GM12878 (cell line): ENCODE data around the gene PARP1. TPM values are rescaled to one million over a fixed set of nuclear protein-coding genes. Genes with fewer than 3 reads are reported as not detected.

Source experiments
- ATAC-seq: fragments of 200-7000 bp; cut with Tn5 transposase; 3 replicates; pipeline ENCODE4 v1.9.1; 2020; ENCODE audit warnings: mild to moderate bottlenecking, moderate library complexity
- BruUV-seq: library from RNA; stranded (reverse); fragments of 400-500 nt; replicated peaks from 2 replicates; lab custom pipeline; 2021; lab: Mats Ljungman, UMichigan
- CTCF ChIA-PET: fragments of 300-600 bp; sonication (Branson Sonifier 250); formaldehyde crosslinking; extraction: SDS; loops from one replicate; lab custom pipeline; 2021; ENCODE audit warnings: inconsistent platforms; lab: Yijun Ruan, JAX
- POLR2A ChIA-PET: fragments of 350-600 bp; formaldehyde crosslinking; extraction: SDS; loops from one replicate; lab custom pipeline; 2021; ENCODE audit warnings: inconsistent platforms; lab: Charles Lee
- RAD21 ChIA-PET: fragments of 300-600 bp; sonication (Branson Sonifier 250); formaldehyde crosslinking; loops from one replicate; lab custom pipeline; 2023; ENCODE audit warnings: antibody characterized with exemption; ENCODE audit not compliant: unreplicated experiment; lab: Charles Lee
- SMC1A ChIA-PET: fragments of 300-600 bp; sonication (Branson Sonifier 250); formaldehyde crosslinking; loops from one replicate; lab custom pipeline; 2023; ENCODE audit not compliant: unreplicated experiment, uncharacterized antibody; lab: Charles Lee
- DNase-seq: peaks from one replicate; pipeline ENCODE4 v3.0.0-alpha.2; 2011; ENCODE audit warnings: low read depth, low spot score
- FAIRE-seq: peaks from 3 replicates; lab custom pipeline; 2011; peaks lifted over from hg19 to GRCh38; lab: Jason Lieb, UNC
- H2AFZ ChIP-seq: 2 replicates; pipeline ENCODE4 v1.6.0; 2011; ENCODE audit warnings: low read depth, low read length, control low read depth; ENCODE audit not compliant: control insufficient read depth
- H3K27ac ChIP-seq: 2 replicates; pipeline ENCODE4 v1.5.1; 2011; ENCODE audit warnings: control low read depth; ENCODE audit not compliant: control insufficient read depth, insufficient read depth
- H3K27me3 ChIP-seq, 2 experiments: replicated peaks in 1 of 2; 2 replicates each; pipeline versions ENCODE4 v1.6.0 to v1.6.1; 2011; ENCODE audit warnings: low read length in 1 of 2; ENCODE audit not compliant: control insufficient read depth in 2 of 2, insufficient read depth in 2 of 2
- H3K36me3 ChIP-seq, 2 experiments: 2 replicates each; pipeline ENCODE4 v1.5.1; 2011; ENCODE audit warnings: low read length in 1 of 2; ENCODE audit not compliant: control insufficient read depth in 2 of 2, insufficient read depth in 2 of 2
- H3K4me1 ChIP-seq: 2 replicates; pipeline ENCODE4 v1.6.1; 2011; ENCODE audit warnings: mild to moderate bottlenecking, low read length, moderate library complexity, mixed read lengths; ENCODE audit not compliant: control insufficient read depth, insufficient read depth
- H3K4me2 ChIP-seq: 2 replicates; pipeline ENCODE4 v1.6.0; 2011; ENCODE audit warnings: control low read depth; ENCODE audit not compliant: control insufficient read depth, insufficient read depth
- H3K4me3 ChIP-seq: fragments of 200-600 bp; sonication (generic); 2 replicates; pipeline ENCODE4 v1.5.1; 2016
- H3K79me2 ChIP-seq: 2 replicates; pipeline ENCODE4 v1.6.0; 2011; ENCODE audit warnings: low read length; ENCODE audit not compliant: control insufficient read depth, insufficient read depth
- H3K9ac ChIP-seq: 2 replicates; pipeline ENCODE4 v1.8.0; 2011; ENCODE audit warnings: low read length, control low read depth, mixed read lengths; ENCODE audit not compliant: control insufficient read depth, insufficient read depth
- H3K9me3 ChIP-seq: replicated peaks from 3 replicates; pipeline ENCODE4 v1.5.1; 2011; ENCODE audit warnings: mild to moderate bottlenecking, low read length; ENCODE audit not compliant: control insufficient read depth, insufficient read depth
- H4K20me1 ChIP-seq: 2 replicates; pipeline ENCODE4 v1.6.0; 2011; ENCODE audit not compliant: control insufficient read depth, insufficient read depth
- HDAC2 ChIP-seq: fragments of 200-600 bp; sonication (generic); IDR thresholded peaks from 2 replicates; pipeline ENCODE4 v1.6.1; 2017
- MTA3 ChIP-seq: IDR thresholded peaks from 2 replicates; pipeline ENCODE4 v1.6.1; 2012; ENCODE audit warnings: low read length, inconsistent platforms, borderline replicate concordance
- PAX8 ChIP-seq: fragments of 450-650 bp; IDR thresholded peaks from 2 replicates; pipeline ENCODE4 v1.6.1; 2017; ENCODE audit warnings: mild to moderate bottlenecking, moderate library complexity
- POLR2AphosphoS2 ChIP-seq: IDR thresholded peaks from 2 replicates; pipeline ENCODE4 v1.6.1; 2011; ENCODE audit warnings: low read depth, mild to moderate bottlenecking, low read length, improper control_type of control experiment, moderate library complexity
- RCOR1 ChIP-seq: conservative IDR thresholded peaks from 2 replicates; pipeline ENCODE4 v1.6.1; 2012; ENCODE audit warnings: low read depth, low read length, improper control_type of control experiment
- SUZ12 ChIP-seq: fragments of 200-600 bp; sonication (generic); IDR thresholded peaks from one replicate; pipeline ENCODE4 v1.6.1; 2018; ENCODE audit warnings: antibody characterized with exemption, mild to moderate bottlenecking; ENCODE audit not compliant: unreplicated experiment
- TCF12 ChIP-seq: IDR thresholded peaks from 2 replicates; pipeline ENCODE4 v1.6.1; 2011; ENCODE audit warnings: low read depth, mild to moderate bottlenecking, low read length
- WGBS: methylation state at CpG from one replicate; pipeline ENCODE4 v1.1.6; 2016; ENCODE audit warnings: low lambda C conversion rate; ENCODE audit not compliant: insufficient replicate concordance, insufficient coverage; ENCODE audit errors: missing lambda C conversion rate; 5-methylcytosine and 5-hydroxymethylcytosine counted together
- in situ Hi-C: fragments of 300-500 bp; cut with MboI; formaldehyde crosslinking; loops from 9 replicates; pipeline ENCODE4 v1.14.3; 2018; ENCODE audit warnings: mixed read lengths
- intact Hi-C: fragments of 100-400 bp; cut with micrococcal nuclease; formaldehyde crosslinking; loops from one replicate; pipeline ENCODE4 v1.14.2; 2022; ENCODE audit not compliant: unreplicated experiment
- polyA plus RNA-seq, 11 experiments: library from polyadenylated mRNA; depleted of rRNA in 4 of 11; unstranded in 6 of 11; stranded (reverse) in 5 of 11; fragments of >200 nt; fragmentation: Nextera tagmentation in 4 of 11; fragmentation: Illumina TruSeq in 1 of 11; extraction: Ambion mirVana in 4 of 11; extraction: Trizol in 1 of 11; gene quantifications; 1 replicate in 1 of 11; 2 replicates in 10 of 11; pipeline versions ENCODE4 v1.2.1 to v1.2.3, GENCODE V29; 2011 to 2016; ENCODE audit warnings: inconsistent platforms in 2 of 11, missing spikeins in 2 of 11, low read depth in 1 of 11
- total RNA-seq, 4 experiments: library from RNA; depleted of rRNA in 3 of 4; stranded (reverse); fragments of >200 nt in 3 of 4; fragmentation: Illumina TruSeq in 1 of 4; extraction: Trizol in 1 of 4; gene quantifications; 2 replicates each; pipeline versions ENCODE4 v1.2.1 to v1.2.3, GENCODE V29; 2013 to 2021
- TF ChIP-seq, protein P1 (sequence below): fragments of 450-650 bp; IDR thresholded peaks from 2 replicates; pipeline ENCODE4 v1.6.1; 2017; ENCODE audit warnings: mild to moderate bottlenecking, moderate library complexity
- TF ChIP-seq, protein P2 (sequence below): IDR thresholded peaks from 2 replicates; pipeline ENCODE4 v1.6.1; 2011; ENCODE audit warnings: low read depth, mild to moderate bottlenecking, low read length, moderate library complexity, borderline replicate concordance; ENCODE audit errors: extremely low read depth
- TF ChIP-seq, protein P3 (sequence below): IDR thresholded peaks from 2 replicates; pipeline ENCODE4 v1.6.1; 2012; ENCODE audit warnings: low read depth, low read length, improper control_type of control experiment
- TF ChIP-seq, protein P4 (sequence below): fragments of 450-650 bp; IDR thresholded peaks from 2 replicates; pipeline ENCODE4 v1.6.1; 2017; ENCODE audit warnings: low read depth, mild to moderate bottlenecking, moderate library complexity
- TF ChIP-seq, protein P5 (sequence below): fragments of 150-350 bp; IDR thresholded peaks from 2 replicates; pipeline ENCODE4 v1.6.1; 2016; ENCODE audit warnings: low read depth, low read length

Gene PARP1
- total and polyA plus RNA-seq, 10 of the 15 experiments (the other 5 are each of a cell fraction or from before 2014, with no cell fraction given) = 113 to 287 (median 265) TPM

DNA sequence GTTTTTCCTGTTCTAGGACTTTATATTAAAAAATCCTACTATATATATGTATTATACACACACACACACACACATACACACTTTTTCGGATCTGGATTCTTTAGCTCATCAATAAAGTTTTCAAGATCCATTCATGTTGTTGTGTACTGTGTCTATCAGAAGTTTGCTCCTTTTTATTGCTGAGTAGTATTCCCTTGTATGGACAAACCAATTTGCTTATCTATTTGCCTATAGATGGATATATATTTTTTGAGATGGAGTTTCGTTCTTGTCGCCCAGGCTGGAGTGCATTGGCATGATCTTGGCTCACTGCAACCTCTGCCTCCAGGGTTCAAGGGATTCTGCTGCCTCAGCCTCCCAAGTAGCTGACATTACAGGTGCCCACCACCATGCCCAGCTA, 78.7 kb downstream of the PARP1 start (continued):
- TF ChIP-seq, protein P1, sequence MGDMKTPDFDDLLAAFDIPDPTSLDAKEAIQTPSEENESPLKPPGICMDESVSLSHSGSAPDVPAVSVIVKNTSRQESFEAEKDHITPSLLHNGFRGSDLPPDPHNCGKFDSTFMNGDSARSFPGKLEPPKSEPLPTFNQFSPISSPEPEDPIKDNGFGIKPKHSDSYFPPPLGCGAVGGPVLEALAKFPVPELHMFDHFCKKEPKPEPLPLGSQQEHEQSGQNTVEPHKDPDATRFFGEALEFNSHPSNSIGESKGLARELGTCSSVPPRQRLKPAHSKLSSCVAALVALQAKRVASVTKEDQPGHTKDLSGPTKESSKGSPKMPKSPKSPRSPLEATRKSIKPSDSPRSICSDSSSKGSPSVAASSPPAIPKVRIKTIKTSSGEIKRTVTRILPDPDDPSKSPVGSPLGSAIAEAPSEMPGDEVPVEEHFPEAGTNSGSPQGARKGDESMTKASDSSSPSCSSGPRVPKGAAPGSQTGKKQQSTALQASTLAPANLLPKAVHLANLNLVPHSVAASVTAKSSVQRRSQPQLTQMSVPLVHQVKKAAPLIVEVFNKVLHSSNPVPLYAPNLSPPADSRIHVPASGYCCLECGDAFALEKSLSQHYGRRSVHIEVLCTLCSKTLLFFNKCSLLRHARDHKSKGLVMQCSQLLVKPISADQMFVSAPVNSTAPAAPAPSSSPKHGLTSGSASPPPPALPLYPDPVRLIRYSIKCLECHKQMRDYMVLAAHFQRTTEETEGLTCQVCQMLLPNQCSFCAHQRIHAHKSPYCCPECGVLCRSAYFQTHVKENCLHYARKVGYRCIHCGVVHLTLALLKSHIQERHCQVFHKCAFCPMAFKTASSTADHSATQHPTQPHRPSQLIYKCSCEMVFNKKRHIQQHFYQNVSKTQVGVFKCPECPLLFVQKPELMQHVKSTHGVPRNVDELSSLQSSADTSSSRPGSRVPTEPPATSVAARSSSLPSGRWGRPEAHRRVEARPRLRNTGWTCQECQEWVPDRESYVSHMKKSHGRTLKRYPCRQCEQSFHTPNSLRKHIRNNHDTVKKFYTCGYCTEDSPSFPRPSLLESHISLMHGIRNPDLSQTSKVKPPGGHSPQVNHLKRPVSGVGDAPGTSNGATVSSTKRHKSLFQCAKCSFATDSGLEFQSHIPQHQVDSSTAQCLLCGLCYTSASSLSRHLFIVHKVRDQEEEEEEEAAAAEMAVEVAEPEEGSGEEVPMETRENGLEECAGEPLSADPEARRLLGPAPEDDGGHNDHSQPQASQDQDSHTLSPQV = no peak
- TF ChIP-seq, protein P2, sequence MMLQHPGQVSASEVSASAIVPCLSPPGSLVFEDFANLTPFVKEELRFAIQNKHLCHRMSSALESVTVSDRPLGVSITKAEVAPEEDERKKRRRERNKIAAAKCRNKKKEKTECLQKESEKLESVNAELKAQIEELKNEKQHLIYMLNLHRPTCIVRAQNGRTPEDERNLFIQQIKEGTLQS = no peak
- TF ChIP-seq, all 136 proteins: peak for 0

DNA sequence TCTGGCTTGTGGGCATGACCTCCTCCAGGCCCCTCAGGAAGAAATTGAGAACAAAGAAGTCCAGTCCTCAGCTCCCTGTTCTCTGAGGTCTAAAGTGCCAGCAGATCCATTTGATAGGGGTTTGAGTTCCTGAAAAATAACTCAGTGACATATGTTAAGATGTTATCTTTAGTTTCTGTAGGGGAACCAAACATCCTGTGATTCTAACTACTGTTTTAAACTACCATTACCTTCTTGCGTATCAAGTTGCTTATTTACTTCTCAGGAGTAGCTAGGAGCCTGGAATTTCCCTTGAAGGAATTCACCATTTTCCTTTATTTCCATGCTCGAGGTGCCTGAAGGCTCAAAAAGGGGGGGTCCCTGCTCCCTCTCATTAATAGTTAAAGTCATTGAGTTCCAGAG, 80.1 kb downstream of the PARP1 start:
- FAIRE-seq = no peak
- ATAC-seq = no peak
- Histone ChIP-seq H3K27me3 (no peaks in the 10 kb centered on the region), H3K4me3 (no peak overlapping the region), H3K9ac (no peak overlapping the region), H3K4me2 (no peak overlapping the region), H3K4me1 (no peaks in the 10 kb centered on the region), H4K20me1 (no peaks in the 10 kb centered on the region), H2AFZ (no peak overlapping the region), H3K36me3 (no peaks in the 10 kb centered on the region), H3K9me3 (no peaks in the 10 kb centered on the region), H3K27ac (no peak overlapping the region), H3K79me2 (no peaks in the 10 kb centered on the region)
- SMC1A ChIA-PET = no interaction called here
- intact Hi-C loops = no loop called here
- in situ Hi-C loops = no loop called here
- CTCF ChIA-PET = interaction anchor here (1.0 to 4.1 kb wide), 2 partner anchors 9 to 203 kb away, joined by 3 to 25 read pairs; no protein-coding TSS in a partner anchor
- RAD21 ChIA-PET = no interaction called here
- WGBS = 50% methylated on average over 2 of the region's 2 CpGs
- POLR2A ChIA-PET = no interaction called here
- DNase-seq = no peak
- BruUV-seq = no TSS peak
- TF ChIP-seq POLR2AphosphoS2 = no peak
- TF ChIP-seq PAX8 = no peak
- TF ChIP-seq TCF12 = no peak
- TF ChIP-seq HDAC2 = no peak
- TF ChIP-seq, protein P3, sequence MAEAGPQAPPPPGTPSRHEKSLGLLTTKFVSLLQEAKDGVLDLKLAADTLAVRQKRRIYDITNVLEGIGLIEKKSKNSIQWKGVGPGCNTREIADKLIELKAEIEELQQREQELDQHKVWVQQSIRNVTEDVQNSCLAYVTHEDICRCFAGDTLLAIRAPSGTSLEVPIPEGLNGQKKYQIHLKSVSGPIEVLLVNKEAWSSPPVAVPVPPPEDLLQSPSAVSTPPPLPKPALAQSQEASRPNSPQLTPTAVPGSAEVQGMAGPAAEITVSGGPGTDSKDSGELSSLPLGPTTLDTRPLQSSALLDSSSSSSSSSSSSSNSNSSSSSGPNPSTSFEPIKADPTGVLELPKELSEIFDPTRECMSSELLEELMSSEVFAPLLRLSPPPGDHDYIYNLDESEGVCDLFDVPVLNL = no peak
- no peak for TF ChIP-seq SUZ12
- TF ChIP-seq MTA3 = no peak
- TF ChIP-seq, protein P4, sequence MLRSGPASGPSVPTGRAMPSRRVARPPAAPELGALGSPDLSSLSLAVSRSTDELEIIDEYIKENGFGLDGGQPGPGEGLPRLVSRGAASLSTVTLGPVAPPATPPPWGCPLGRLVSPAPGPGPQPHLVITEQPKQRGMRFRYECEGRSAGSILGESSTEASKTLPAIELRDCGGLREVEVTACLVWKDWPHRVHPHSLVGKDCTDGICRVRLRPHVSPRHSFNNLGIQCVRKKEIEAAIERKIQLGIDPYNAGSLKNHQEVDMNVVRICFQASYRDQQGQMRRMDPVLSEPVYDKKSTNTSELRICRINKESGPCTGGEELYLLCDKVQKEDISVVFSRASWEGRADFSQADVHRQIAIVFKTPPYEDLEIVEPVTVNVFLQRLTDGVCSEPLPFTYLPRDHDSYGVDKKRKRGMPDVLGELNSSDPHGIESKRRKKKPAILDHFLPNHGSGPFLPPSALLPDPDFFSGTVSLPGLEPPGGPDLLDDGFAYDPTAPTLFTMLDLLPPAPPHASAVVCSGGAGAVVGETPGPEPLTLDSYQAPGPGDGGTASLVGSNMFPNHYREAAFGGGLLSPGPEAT = no peak
- TF ChIP-seq RCOR1 = no peak
- TF ChIP-seq, protein P5, sequence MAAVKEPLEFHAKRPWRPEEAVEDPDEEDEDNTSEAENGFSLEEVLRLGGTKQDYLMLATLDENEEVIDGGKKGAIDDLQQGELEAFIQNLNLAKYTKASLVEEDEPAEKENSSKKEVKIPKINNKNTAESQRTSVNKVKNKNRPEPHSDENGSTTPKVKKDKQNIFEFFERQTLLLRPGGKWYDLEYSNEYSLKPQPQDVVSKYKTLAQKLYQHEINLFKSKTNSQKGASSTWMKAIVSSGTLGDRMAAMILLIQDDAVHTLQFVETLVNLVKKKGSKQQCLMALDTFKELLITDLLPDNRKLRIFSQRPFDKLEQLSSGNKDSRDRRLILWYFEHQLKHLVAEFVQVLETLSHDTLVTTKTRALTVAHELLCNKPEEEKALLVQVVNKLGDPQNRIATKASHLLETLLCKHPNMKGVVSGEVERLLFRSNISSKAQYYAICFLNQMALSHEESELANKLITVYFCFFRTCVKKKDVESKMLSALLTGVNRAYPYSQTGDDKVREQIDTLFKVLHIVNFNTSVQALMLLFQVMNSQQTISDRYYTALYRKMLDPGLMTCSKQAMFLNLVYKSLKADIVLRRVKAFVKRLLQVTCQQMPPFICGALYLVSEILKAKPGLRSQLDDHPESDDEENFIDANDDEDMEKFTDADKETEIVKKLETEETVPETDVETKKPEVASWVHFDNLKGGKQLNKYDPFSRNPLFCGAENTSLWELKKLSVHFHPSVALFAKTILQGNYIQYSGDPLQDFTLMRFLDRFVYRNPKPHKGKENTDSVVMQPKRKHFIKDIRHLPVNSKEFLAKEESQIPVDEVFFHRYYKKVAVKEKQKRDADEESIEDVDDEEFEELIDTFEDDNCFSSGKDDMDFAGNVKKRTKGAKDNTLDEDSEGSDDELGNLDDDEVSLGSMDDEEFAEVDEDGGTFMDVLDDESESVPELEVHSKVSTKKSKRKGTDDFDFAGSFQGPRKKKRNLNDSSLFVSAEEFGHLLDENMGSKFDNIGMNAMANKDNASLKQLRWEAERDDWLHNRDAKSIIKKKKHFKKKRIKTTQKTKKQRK = no peak
